ENCODE measurements around the gene TAPT1. TPM values are rescaled to one million over a fixed set of nuclear protein-coding genes. Genes with fewer than 3 reads are reported as not detected.

TAPT1 gene
- polyA plus RNA-seq, 1 experiment = 11.5 TPM

DNA sequence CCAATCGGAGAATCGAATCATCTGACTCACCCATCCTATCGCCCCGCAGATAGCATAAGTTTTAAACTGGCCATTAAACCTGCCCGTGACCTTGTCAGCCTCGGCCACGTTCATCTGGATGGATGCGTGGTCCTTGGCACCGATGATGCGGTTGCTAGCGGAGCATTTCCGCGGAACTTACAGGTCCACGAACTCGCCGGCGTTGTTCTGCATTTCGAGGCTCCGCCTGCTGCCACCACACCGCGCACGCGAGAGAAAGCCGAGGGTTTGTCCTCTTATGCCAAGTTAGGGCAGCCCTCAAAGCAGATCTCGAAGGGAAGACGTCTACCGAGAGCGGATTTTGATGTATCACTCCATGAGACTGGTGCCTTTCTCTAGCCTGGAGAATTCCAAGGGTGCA is 30.1 kb upstream of the TAPT1 start:
- Histone ChIP-seq H3K27me3 (ENCODE audit: control insufficient read depth, insufficient read depth, low read length) (no peaks in the 10 kb centered on the region), H3K27ac (ENCODE audit: low read depth, low read length) (no peak overlapping the region), H3K4me3 (ENCODE audit: low read depth, low read length) (no peak overlapping the region), H3K9me3 (ENCODE audit: control insufficient read depth, insufficient read depth, low read length) (peaks cover 3% of the 10 kb centered on the region; the same call in 1 of the 2 replicates)
- ChIA-PET CTCF (interaction anchor here (1.8 kb wide), 1 partner anchor 9 kb away, joined by 5 read pairs; no protein-coding TSS in a partner anchor), POLR2A (no interaction called here)
- DNase-seq (ENCODE audit: low read depth, low spot score) = no peak
- TF ChIP-seq, protein P1, sequence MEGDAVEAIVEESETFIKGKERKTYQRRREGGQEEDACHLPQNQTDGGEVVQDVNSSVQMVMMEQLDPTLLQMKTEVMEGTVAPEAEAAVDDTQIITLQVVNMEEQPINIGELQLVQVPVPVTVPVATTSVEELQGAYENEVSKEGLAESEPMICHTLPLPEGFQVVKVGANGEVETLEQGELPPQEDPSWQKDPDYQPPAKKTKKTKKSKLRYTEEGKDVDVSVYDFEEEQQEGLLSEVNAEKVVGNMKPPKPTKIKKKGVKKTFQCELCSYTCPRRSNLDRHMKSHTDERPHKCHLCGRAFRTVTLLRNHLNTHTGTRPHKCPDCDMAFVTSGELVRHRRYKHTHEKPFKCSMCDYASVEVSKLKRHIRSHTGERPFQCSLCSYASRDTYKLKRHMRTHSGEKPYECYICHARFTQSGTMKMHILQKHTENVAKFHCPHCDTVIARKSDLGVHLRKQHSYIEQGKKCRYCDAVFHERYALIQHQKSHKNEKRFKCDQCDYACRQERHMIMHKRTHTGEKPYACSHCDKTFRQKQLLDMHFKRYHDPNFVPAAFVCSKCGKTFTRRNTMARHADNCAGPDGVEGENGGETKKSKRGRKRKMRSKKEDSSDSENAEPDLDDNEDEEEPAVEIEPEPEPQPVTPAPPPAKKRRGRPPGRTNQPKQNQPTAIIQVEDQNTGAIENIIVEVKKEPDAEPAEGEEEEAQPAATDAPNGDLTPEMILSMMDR (IDR thresholded peaks at IDR 0.05; ENCODE audit: low read depth, low read length) = no peak

GRCh38 chr4:16255730-16256129 is 29.5 kb upstream of the TAPT1 start:
- ChIA-PET CTCF (interaction anchor here (1.8 kb wide), 1 partner anchor 9 kb away, joined by 5 read pairs; no protein-coding TSS in a partner anchor), POLR2A (no interaction called here)
- no peak for DNase-seq (ENCODE audit: low read depth, low spot score)
- Histone ChIP-seq H3K4me3 (ENCODE audit: low read depth, low read length) (no peak overlapping the region), H3K27ac (ENCODE audit: low read depth, low read length) (no peak overlapping the region), H3K27me3 (ENCODE audit: control insufficient read depth, insufficient read depth, low read length) (no peaks in the 10 kb centered on the region), H3K9me3 (ENCODE audit: control insufficient read depth, insufficient read depth, low read length) (peaks cover 3% of the 10 kb centered on the region; the same call in 1 of the 2 replicates)
- TF ChIP-seq, protein P1 (IDR thresholded peaks at IDR 0.05; ENCODE audit: low read depth, low read length) = no peak

- ChIA-PET POLR2A (no interaction called here), CTCF (interaction anchor here (1.2 to 2.5 kb wide), 2 partner anchors 11 to 57 kb away, joined by 3 to 11 read pairs; no protein-coding TSS in a partner anchor)
- no peak overlapping the region for H3K27ac ChIP-seq (ENCODE audit: low read depth, low read length)
- TF ChIP-seq, protein P1 (IDR thresholded peaks at IDR 0.05; ENCODE audit: low read depth, low read length) = no peak
- H3K27me3 ChIP-seq (ENCODE audit: control insufficient read depth, insufficient read depth, low read length) = no peaks in the 10 kb centered on the region
- H3K4me3 ChIP-seq (ENCODE audit: low read depth, low read length) = no peak overlapping the region
- peaks cover 3% of the 10 kb centered on the region; the same call in 1 of the 2 replicates for H3K9me3 ChIP-seq (ENCODE audit: control insufficient read depth, insufficient read depth, low read length)
- DNase-seq (ENCODE audit: low read depth, low spot score) = peak; percentile 55
Observed at GRCh38 chr4:16253127-16253960, 27.1 kb upstream of the TAPT1 start.

GRCh38 chr4:16250661-16251365 is 24.5 kb upstream of the TAPT1 start:
- H3K4me3 ChIP-seq (ENCODE audit: low read depth, low read length) = no peak overlapping the region
- TF ChIP-seq, protein P1 (IDR thresholded peaks at IDR 0.05; ENCODE audit: low read depth, low read length) = no peak
- no peak overlapping the region for H3K27ac ChIP-seq (ENCODE audit: low read depth, low read length)
- CTCF ChIA-PET = interaction anchor here (1.1 to 1.9 kb wide), 2 partner anchors 14 to 373 kb away, joined by 3 to 10 read pairs; no protein-coding TSS in a partner anchor
- no peak for DNase-seq (ENCODE audit: low read depth, low spot score)
- no peaks in the 10 kb centered on the region for H3K27me3 ChIP-seq (ENCODE audit: control insufficient read depth, insufficient read depth, low read length)
- POLR2A ChIA-PET = no interaction called here
- H3K9me3 ChIP-seq (ENCODE audit: control insufficient read depth, insufficient read depth, low read length) = no peaks in the 10 kb centered on the region

Measured in AG04450 (cell line).